Measurements from ENCODE around the gene GRID1. TPM values are rescaled to one million over a fixed set of nuclear protein-coding genes. Genes with fewer than 3 reads are reported as not detected.
A peak's percentile ranks its signal among the peaks of the same experiment; 100 is the strongest.

Gene GRID1
- total RNA-seq, 1 donor from 2014 or later: 7.1 TPM

GRCh38 chr10:86262688-86263181 is 103.9 kb downstream of the GRID1 start:
- no peaks in the 10 kb centered on the region for H3K27me3 ChIP-seq
- DNase-seq (ENCODE audit: extremely low spot score in 2 of 2): peak; percentile 29 to 64
- H3K4me3 ChIP-seq: peak overlapping the region; percentile 2 to 26
- H3K4me1 ChIP-seq: peaks cover 20% of the 10 kb centered on the region
- H3K27ac ChIP-seq: no peak overlapping the region
- no peaks in the 10 kb centered on the region for H3K36me3 ChIP-seq
- TF ChIP-seq POLR2A (IDR thresholded peaks at IDR 0.05): no peak
- intact Hi-C loops (cut with DNase I): no loop called here
- H3K9me3 ChIP-seq: no peaks in the 10 kb centered on the region

- DNase-seq (ENCODE audit: extremely low spot score in 2 of 2): peak; percentile 74 to 87
Measured at GRCh38 chr10:86261941-86262687, 104.5 kb downstream of the GRID1 start.

GRCh38 chr10:86261470-86261869 is 105.1 kb downstream of the GRID1 start:
- TF ChIP-seq POLR2AphosphoS5 (IDR thresholded peaks at IDR 0.05; ENCODE audit: insufficient read depth in 1 of 2, low read depth in 1 of 2) (no peak), CTCF (IDR thresholded peaks at IDR 0.05) (no peak), POLR2A (IDR thresholded peaks at IDR 0.05) (no peak)
- H3K4me3 ChIP-seq: no peak overlapping the region
- peaks cover 20% of the 10 kb centered on the region for H3K4me1 ChIP-seq
- no peaks in the 10 kb centered on the region for H3K9me3 ChIP-seq
- no peak overlapping the region for H3K27ac ChIP-seq
- no peaks in the 10 kb centered on the region for H3K27me3 ChIP-seq
- peak; percentile 72 to 75 for DNase-seq (ENCODE audit: extremely low spot score in 2 of 2)
- H3K36me3 ChIP-seq: no peaks in the 10 kb centered on the region
- intact Hi-C loops (cut with DNase I): no loop called here

More at GRCh38 chr10:86261941-86262687, 104.5 kb downstream of the GRID1 start:
- no peaks in the 10 kb centered on the region for H3K27me3 ChIP-seq
- H3K9me3 ChIP-seq: no peaks in the 10 kb centered on the region
- H3K4me3 ChIP-seq: peak overlapping the region in 1 of 2 donors; percentile 26
- H3K27ac ChIP-seq: no peak overlapping the region
- peaks cover 20% of the 10 kb centered on the region for H3K4me1 ChIP-seq
- TF ChIP-seq CTCF (IDR thresholded peaks at IDR 0.05) (no peak), POLR2AphosphoS5 (IDR thresholded peaks at IDR 0.05; ENCODE audit: insufficient read depth in 1 of 2, low read depth in 1 of 2) (no peak), POLR2A (IDR thresholded peaks at IDR 0.05) (no peak)
- intact Hi-C loops (cut with DNase I): no loop called here
- H3K36me3 ChIP-seq: no peaks in the 10 kb centered on the region

GRCh38 chr10:86260564-86260963 is 106.0 kb downstream of the GRID1 start:
- H3K36me3 ChIP-seq: no peaks in the 10 kb centered on the region
- intact Hi-C loops (cut with DNase I): no loop called here
- H3K27ac ChIP-seq: no peak overlapping the region

GRCh38 chr10:86259901-86260562 is 106.6 kb downstream of the GRID1 start:
- no peaks in the 10 kb centered on the region for H3K27me3 ChIP-seq
- H3K4me1 ChIP-seq: peaks cover 20% of the 10 kb centered on the region
- H3K4me3 ChIP-seq: no peak overlapping the region
- peak; percentile 34 to 65 for DNase-seq (ENCODE audit: extremely low spot score in 2 of 2)
- intact Hi-C loops (cut with DNase I): no loop called here
- no peak for TF ChIP-seq POLR2AphosphoS5 (IDR thresholded peaks at IDR 0.05; ENCODE audit: insufficient read depth in 1 of 2, low read depth in 1 of 2)
- TF ChIP-seq CTCF (IDR thresholded peaks at IDR 0.05): no peak
- no peak for TF ChIP-seq POLR2A (IDR thresholded peaks at IDR 0.05)
- H3K27ac ChIP-seq: no peak overlapping the region
- no peaks in the 10 kb centered on the region for H3K36me3 ChIP-seq
- H3K9me3 ChIP-seq: no peaks in the 10 kb centered on the region

More at GRCh38 chr10:86260564-86260963, 106.0 kb downstream of the GRID1 start:
- DNase-seq (ENCODE audit: extremely low spot score in 2 of 2): peak; percentile 22 to 46
- Histone ChIP-seq H3K27me3 (no peaks in the 10 kb centered on the region), H3K4me1 (peaks cover 20% of the 10 kb centered on the region), H3K4me3 (no peak overlapping the region), H3K9me3 (no peaks in the 10 kb centered on the region)
- TF ChIP-seq CTCF (IDR thresholded peaks at IDR 0.05): no peak
- no peak for TF ChIP-seq POLR2A (IDR thresholded peaks at IDR 0.05)
- no peak for TF ChIP-seq POLR2AphosphoS5 (IDR thresholded peaks at IDR 0.05; ENCODE audit: insufficient read depth in 1 of 2, low read depth in 1 of 2)
